GM12892 (cell line): ENCODE data around the gene LGALS3.

Experiments
- DNase-seq: peaks from one replicate; pipeline ENCODE4 v3.0.0; 2011; ENCODE audit not compliant: insufficient read length
- FAIRE-seq: peaks from 2 replicates; lab custom pipeline; 2011; peaks lifted over from hg19 to GRCh38; lab: Jason Lieb, UNC
- POLR2A ChIP-seq: IDR thresholded peaks from 2 replicates; pipeline ENCODE4 v1.6.1; 2011; ENCODE audit warnings: low read depth, low read length, control low read depth
- POLR2AphosphoS5 ChIP-seq: IDR thresholded peaks from 2 replicates; pipeline ENCODE4 v1.6.1; 2011; ENCODE audit warnings: low read depth, low read length, control low read depth
- TAF1 ChIP-seq: IDR thresholded peaks from 2 replicates; pipeline ENCODE4 v1.6.1; 2011; ENCODE audit warnings: low read depth, mild to moderate bottlenecking, control low read depth, low read length, borderline replicate concordance

LGALS3 gene

DNA sequence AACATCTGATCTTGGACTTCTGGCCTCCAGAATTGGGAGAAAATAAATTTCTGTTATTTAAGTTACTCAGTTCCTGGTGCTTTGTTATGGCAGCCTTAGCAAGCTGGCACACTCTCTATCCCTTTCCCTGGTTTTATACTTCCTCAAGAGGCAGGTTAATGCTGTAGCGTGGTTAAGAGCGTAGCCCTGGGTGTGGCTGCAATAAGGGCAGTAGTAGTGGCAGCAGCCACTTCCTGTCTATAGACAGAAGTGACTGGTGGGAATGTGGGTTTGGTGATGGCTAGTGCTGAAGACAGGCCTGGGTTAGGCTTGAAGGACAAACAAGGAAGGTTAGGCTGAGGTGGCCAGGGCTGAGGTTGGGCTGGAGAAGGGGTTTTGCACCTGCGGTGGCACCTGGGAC, 3.6 kb upstream of the LGALS3 start:
- DNase-seq (no peak), FAIRE-seq (no peak)
- no peak for TF ChIP-seq POLR2AphosphoS5
- TF ChIP-seq TAF1, result no peak
- TF ChIP-seq POLR2A, result no peak

- FAIRE-seq (no peak), DNase-seq (no peak)
- no peak for TF ChIP-seq TAF1
- TF ChIP-seq POLR2A, result no peak
- TF ChIP-seq POLR2AphosphoS5, result no peak
Measured at GRCh38 chr14:55126034-55126433, 3.0 kb upstream of the LGALS3 start.

DNA sequence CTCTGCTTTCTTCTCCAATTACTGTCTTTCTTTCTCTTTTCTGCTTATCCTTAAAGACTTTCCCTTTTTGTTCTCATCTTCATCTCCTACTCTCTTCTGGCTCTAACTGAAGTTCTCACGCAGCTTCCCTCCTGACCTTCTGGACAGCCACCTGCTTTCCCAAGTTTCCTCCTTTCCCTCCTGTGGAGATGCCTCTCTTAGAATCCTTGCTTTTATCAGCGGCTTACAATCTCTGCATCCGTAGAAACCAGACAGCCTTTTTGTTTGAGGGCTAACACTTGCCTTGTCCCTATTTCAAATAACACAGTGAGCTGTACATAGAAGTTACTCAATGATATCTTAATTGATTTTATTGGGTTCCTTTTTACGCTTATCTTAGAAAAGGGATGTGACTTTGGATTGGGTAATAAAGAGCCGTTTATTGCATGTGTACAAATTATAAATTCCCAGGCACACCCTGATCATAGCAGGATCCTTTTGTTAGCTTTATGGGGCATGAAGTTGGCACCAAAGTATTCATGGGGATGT, 2.1 kb upstream of the LGALS3 start:
- no peak for TF ChIP-seq POLR2A
- no peak for TF ChIP-seq POLR2AphosphoS5
- no peak for TF ChIP-seq TAF1
- FAIRE-seq, result no peak

GRCh38 chr14:55127460-55127951, 1.5 kb upstream of the LGALS3 start:
- DNase-seq (no peak), FAIRE-seq (no peak)
- TF ChIP-seq TAF1 (no peak), POLR2AphosphoS5 (no peak), POLR2A (no peak)

More for the DNA sequence above, 2.1 kb upstream of the LGALS3 start:
- DNase-seq, result no peak

- DNase-seq (no peak), FAIRE-seq (no peak)
- TF ChIP-seq POLR2A (no peak), TAF1 (no peak), POLR2AphosphoS5 (no peak)
Measured at GRCh38 chr14:55128386-55129085, 516 bp upstream of the LGALS3 start.

GRCh38 chr14:55129428-55130195, 560 bp downstream of the LGALS3 start:
- TF ChIP-seq POLR2AphosphoS5 (no peak), POLR2A (no peak), TAF1 (no peak)
- FAIRE-seq (peak; percentile 83), DNase-seq (peak; percentile 76)

GRCh38 chr14:55130196-55130550, 1.1 kb downstream of the LGALS3 start:
- no peak for FAIRE-seq

DNA sequence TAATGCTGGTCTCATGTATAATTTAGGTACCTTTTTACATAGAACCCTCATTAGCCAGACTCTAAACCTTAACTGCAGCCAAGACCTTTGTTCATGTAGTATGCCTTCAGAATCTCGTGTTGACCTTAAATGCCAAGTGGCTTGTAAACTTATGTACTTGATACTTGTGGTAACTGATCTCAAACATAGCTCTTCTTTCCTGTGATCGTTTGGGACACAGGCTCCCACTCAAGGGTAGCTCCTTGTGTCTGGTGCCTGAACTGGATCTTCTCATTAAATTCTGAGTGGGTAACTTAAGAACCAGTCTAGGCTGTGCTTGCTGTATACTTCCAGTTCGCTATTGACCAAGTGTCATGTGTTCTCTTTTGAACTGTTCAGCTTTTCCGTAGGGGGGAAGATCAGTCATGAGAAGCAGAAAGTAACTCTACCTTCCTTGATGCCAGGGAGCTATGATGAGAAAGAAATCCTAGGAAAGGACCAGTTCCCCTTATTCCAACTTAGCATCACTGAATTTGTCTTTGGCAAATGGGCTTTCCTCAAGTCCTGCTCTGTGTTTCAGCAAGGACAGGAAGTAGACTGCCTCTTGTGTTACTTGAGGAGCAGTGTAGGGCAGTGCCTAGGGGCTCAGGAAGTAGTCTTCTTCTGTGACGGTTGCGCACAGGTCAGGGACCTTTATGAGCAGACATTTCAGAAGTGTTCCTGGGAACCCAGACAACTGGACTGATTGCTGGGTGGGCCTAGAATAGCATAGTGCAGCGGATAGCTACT, 2.5 kb downstream of the LGALS3 start:
- TF ChIP-seq TAF1 (no peak), POLR2A (no peak), POLR2AphosphoS5 (no peak)
- peak; percentile 9 for FAIRE-seq

More at GRCh38 chr14:55130196-55130550, 1.1 kb downstream of the LGALS3 start:
- no peak for TF ChIP-seq POLR2AphosphoS5
- TF ChIP-seq POLR2A, result no peak
- TF ChIP-seq TAF1, result no peak
- no peak for DNase-seq

GRCh38 chr14:55133416-55133815, 4.4 kb downstream of the LGALS3 start:
- TF ChIP-seq POLR2A, result no peak
- no peak for TF ChIP-seq TAF1
- no peak for TF ChIP-seq POLR2AphosphoS5
- DNase-seq (no peak), FAIRE-seq (no peak)

More for the DNA sequence above, 2.5 kb downstream of the LGALS3 start:
- no peak for DNase-seq

GRCh38 chr14:55136241-55136640, 7.2 kb downstream of the LGALS3 start:
- DNase-seq, result no peak
- TF ChIP-seq POLR2A (no peak), POLR2AphosphoS5 (no peak)
- FAIRE-seq, result no peak

DNA sequence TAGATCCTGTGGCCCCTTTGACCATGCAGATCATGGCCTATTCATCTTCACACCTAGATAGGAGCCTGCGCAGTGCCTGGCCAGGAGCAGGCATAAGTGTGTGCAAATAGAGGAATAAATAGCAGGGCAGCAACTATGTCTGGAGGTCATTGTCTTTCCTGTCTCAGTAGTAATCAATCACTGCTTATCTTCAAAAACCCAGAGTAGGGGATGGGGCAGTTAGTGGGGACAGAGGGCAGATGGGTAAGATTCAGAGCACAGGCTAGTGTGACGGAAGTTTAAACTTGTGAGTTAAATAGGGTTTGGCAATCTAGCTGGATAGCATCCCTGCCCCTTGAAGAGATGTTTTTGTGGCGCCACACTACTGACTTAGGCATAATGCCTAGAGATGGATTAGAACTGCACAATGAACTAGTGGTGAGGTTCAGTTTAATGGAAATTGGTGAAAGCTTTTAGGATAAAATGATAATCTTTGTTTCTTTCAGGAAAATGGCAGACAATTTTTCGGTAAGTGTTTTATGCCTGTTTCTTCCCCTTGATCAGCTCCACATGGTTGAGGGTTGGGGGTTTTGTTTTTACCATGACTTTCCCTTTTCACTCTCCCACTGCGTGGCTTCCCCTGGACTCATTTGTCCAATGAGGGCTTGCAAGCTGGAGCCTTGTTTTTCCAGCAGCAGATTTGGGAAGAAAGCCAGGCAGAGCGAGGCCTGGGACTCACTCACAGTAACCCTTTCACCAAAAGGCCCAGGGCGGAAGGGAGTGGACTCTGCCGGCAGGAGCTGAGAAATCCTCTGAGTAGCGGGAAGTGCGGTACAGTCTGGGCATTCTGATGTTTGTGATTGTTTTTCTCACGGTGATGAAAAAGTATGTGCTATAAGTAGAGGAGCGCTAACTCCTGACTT, 8.1 kb downstream of the LGALS3 start:
- TF ChIP-seq POLR2A (no peak), POLR2AphosphoS5 (no peak), TAF1 (no peak)
- DNase-seq (no peak), FAIRE-seq (no peak)
